GM21423 (cell line): ENCODE measurements around the gene FOXJ3.

ENCODE experiments used
- ATAC-seq: cut with Tn5 transposase; IDR thresholded peaks from one replicate; pipeline ENCODE4 v1.9.1; 2021; ENCODE audit warnings: mild to moderate bottlenecking, moderate library complexity; ENCODE audit not compliant: unreplicated experiment

The FOXJ3 gene

GRCh38 chr1:42311897-42312296 is 23.1 kb downstream of the FOXJ3 start:
- no peak for ATAC-seq

DNA sequence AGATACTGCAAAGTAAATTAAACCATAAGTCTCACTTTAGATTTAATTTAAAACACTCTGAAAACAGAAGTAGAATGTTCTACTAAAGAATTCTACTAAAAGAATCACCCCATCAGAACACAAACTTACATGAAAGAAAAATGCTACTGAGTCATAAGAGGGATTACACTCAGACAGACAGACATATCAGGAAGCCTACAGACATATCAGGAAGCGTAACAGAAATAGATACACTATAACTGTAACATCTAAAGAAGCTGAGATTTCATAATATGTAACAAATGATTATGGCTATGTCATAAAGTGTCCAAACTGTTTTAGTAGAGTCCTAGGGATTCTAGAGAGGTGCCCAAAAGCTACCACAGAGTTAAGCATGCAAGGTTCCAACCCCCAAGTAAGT is 23.9 kb downstream of the FOXJ3 start:
- ATAC-seq: no peak

DNA sequence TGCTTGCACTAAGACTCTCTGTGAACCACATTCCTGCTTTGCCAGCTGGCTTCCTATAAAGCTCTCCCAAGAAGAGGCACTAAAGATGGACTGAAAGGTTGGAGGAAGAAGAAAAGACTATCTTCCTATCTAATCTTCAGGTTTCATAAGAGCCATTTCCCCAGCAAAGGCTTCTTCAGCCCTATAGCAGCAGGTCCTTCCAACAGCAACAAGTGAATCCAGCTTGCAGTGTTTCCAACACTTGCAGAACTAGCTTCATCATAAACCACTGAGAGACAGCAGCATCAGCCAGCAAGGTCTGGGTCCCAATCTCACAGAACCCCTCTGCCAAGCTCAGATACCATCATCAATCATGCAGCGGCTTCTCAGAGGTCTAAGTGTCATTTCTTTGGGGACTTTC is 28.1 kb downstream of the FOXJ3 start:
- ATAC-seq: no peak

GRCh38 chr1:42305639-42306038 is 29.4 kb downstream of the FOXJ3 start:
- no peak for ATAC-seq

- no peak for ATAC-seq
Observed at GRCh38 chr1:42302034-42302433, 33.0 kb downstream of the FOXJ3 start.

DNA sequence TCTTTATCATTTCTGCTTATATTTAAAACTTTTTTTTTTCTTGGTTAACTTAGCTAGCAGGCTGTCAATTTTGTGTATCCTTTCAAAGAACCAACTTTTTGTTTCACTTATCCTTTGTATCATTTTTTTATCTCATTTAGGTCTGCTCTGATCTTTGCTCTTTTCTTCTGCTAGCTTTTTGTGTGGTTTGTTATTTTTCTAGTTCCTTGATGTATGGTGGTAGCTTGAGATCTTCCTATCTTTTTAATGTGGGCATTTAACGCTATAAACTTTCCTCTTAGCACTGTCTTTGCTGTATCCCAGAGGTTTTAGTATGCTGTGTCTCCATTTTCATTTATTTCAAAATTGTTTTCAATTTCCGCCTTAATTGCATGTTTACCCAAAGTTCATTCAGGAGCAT is 36.5 kb downstream of the FOXJ3 start:
- no peak for ATAC-seq

DNA sequence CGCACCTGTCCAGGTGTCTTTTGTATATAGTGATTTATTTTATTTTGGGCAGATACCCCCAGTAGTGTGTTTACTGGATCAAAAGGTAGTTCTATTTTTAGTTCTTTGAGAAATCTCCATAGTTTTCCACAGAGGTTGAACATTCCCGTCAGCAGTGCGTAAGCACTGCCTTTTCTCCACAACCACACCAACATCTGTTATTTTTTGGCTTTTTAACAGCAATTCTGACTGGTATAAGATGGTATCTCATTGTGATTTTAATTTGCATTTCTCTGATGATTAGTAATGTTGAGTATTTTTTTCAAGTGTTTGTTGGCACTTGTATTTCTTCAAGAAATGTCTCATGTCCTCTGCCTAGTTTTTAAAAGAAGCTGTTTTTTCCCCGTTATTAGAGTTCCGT is 39.2 kb downstream of the FOXJ3 start:
- ATAC-seq: no peak

DNA sequence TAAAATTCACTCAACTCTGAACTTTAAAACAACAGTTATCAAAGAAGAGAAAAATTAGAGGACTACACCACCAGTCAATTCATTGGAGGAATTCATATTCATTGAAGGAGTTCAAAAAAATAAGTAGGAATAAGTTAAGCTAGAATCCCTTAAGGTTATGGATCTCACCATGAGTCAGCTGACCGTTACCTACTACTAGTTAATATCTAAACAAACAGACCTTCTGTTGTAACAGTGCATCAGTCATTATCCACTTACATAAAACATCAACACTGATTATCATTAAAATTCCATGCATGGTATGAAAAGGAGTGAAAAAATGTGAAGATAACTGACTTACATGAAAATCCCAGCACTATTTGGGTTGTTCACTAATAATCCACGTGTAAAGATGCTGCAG is 44.9 kb downstream of the FOXJ3 start:
- ATAC-seq: no peak

GRCh38 chr1:42288311-42288985 is 46.6 kb downstream of the FOXJ3 start:
- no peak for ATAC-seq

GRCh38 chr1:42282867-42283583 is 52.0 kb downstream of the FOXJ3 start:
- ATAC-seq: no peak

DNA sequence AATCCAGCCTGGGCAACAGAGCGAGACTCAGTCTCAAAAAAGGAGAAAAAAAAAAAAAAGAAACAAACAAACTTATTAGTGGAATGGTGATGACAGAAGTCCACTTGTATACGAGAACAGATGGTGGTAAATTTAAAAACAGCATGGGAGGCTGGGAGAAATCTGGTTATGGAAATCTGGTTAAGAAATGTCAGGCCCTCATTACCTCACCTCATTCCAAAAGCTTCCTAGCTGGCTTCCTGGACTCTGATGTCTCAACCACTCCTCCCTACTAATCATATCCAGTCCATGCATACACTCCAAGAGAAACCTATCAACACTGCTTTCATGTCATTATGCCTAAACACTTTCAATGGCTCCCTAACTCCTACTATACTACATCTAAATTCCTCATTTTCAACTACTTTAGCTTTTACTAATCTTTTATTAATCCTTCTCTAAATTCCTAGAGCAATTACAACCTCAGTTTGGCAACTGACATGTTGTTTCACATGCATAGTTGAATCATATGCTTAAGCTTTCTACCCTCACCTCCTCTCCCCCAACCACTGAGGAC is 52.9 kb downstream of the FOXJ3 start:
- ATAC-seq: no peak

GRCh38 chr1:42280821-42281220 is 54.2 kb downstream of the FOXJ3 start:
- no peak for ATAC-seq

GRCh38 chr1:42279055-42279454 is 56.0 kb downstream of the FOXJ3 start:
- ATAC-seq: no peak

GRCh38 chr1:42272920-42273319 is 62.1 kb downstream of the FOXJ3 start:
- ATAC-seq: no peak

DNA sequence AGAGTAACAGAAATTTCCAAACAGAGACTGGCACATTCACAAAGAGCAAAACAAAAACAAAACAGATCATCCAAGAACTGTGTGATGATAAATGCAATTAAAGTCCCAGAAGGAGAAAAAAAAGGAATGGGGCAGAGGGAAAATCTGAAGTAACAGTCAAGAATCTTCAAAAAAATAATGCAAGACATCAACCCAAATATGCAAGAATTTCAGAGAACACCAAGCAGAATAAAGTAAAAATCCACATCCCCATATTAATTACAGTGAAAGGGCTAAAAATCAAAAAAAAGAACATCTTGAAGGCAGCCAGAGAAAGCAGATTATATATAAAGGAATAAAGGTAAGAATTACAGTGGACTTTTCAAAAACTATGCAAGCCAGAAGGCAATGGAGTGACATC is 67.1 kb downstream of the FOXJ3 start:
- no peak for ATAC-seq

GRCh38 chr1:42266253-42267135 is 68.5 kb downstream of the FOXJ3 start:
- ATAC-seq: no peak

DNA sequence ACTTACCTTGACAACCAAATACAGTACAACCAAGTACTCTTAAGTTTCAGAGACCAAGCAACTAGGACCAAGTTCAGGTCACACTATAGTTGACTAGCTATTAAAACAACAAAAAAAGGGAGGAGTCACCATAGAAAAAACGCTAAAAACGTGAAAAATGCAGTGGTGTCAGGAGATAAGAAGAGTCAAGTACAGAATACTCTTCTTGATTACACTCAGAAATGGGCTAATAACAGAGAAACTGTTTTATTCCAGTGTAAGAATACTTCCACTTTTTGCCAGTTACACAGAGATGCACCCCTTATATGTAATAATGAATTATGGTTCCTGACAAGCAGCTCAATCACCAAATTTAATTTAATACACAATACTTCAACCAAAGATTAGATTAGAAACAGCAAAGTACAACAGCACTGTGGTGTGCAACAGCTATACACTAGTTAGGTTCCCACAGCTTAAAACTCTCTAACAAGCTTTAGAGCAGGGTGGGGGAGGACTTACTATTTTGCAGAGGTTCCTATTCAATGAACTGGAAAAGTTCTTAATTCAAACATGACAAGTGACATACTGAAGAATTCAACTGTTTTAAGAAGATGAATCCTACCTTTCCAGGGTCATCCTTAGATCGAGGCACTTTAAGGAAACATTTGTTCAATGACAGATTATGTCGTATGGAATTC is 70.4 kb downstream of the FOXJ3 start:
- no peak for ATAC-seq

DNA sequence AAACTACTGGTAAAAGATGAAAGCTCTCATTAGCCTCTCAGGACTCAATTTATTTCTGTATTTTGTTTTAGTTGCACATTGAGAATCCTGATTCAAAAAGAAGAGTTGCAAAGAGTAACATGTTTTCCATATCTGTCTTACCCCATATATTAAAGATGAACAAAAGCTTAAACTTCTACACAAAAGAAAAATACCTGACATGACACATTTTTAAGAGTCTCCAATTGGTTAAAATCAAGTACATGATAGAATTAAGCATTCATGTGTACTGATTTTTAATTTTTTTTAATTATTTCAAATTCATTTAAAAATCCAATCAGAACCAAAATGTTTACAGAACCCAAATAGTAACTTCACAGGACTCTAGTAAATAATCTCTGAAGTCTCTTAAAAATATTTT is 72.0 kb downstream of the FOXJ3 start:
- ATAC-seq: no peak

GRCh38 chr1:42260376-42261070 is 74.5 kb downstream of the FOXJ3 start:
- ATAC-seq: no peak

DNA sequence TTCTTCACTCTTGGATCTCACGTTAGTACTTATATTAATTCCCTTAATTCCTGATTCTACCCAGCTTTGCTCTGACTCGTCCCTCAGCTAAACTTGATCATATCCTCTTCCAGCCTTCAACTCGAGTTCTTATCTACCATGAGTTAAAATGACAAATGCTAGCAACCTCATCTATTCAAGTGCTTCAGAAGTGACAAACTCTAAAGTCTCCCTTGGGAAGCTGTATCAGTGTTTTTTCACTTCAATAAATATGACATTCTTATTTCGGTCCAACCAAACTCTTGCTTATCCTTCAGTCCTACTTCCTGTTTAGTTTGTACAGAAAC is 75.3 kb downstream of the FOXJ3 start:
- ATAC-seq: no peak
